Sciatic nerve (tissue), 2 donors: ENCODE results near the gene SLC27A1. TPM values are rescaled to one million over a fixed set of nuclear protein-coding genes. Genes with fewer than 3 reads are reported as not detected.
"Not testable (repeated sequence)": the region's sequence is repeated elsewhere in the genome, so short reads cannot be mapped to it uniquely, and the experiment has no call there.

ENCODE experiments used
- ATAC-seq: fragments of 200-7000 bp; cut with Tn5 transposase; one replicate; pipeline ENCODE4 v1.9.1; 2020; ENCODE audit warnings: mild to moderate bottlenecking, moderate library complexity
- DNase-seq: peaks from one replicate; pipeline ENCODE4 v3.0.0-alpha.2; 2020; ENCODE audit warnings: low spot score
- intact Hi-C: fragments of 100-400 bp; cut with DNase I; formaldehyde crosslinking; loops from one replicate; pipeline ENCODE4 v1.14.2; 2022
- total RNA-seq: library from RNA; stranded (reverse); fragmentation: NEBNext Ultra II Directional; extraction: Animal tissue kit (Norgen Biotek cat#: 25700); gene quantifications from one replicate; pipeline ENCODE4 v1.2.1, GENCODE V29; 2021
- donor health status: DM: no; HTN: no; CAD: no.
- donor health status: DM: no; HTN: no; CAD: no.

The SLC27A1 gene
- total RNA-seq, 1 donor from 2014 or later = 47.3 TPM

- intact Hi-C loops = no loop called here
- DNase-seq = no peak
- no peak for ATAC-seq
These were observed 32.9 kb downstream of the SLC27A1 start for GRCh38 chr19:17503240-17503639.

DNA sequence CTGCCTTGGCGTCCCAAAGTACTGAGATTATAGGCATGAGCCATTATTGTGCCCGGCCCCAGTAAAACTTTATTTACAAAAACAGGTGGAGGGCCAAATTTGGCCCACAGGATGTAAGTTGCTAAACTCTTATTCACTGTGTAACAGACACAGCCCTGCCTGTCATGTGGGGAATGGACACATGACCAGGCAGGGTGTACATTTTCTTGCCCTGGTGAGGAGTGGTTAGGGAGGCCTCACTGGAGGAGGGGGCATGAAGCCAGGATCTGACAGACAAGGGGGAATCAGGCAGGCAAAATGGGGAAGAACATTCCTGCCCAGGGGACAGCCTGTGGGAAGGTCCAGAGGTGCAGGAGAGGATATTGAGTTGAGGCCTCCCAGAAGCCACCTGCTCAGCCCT lies 33.7 kb downstream of the SLC27A1 start:
- intact Hi-C loops = no loop called here
- DNase-seq (no peak), ATAC-seq (no peak)

GRCh38 chr19:17504456-17504855 lies 34.1 kb downstream of the SLC27A1 start:
- ATAC-seq = no peak
- no peak for DNase-seq
- intact Hi-C loops = no loop called here

DNA sequence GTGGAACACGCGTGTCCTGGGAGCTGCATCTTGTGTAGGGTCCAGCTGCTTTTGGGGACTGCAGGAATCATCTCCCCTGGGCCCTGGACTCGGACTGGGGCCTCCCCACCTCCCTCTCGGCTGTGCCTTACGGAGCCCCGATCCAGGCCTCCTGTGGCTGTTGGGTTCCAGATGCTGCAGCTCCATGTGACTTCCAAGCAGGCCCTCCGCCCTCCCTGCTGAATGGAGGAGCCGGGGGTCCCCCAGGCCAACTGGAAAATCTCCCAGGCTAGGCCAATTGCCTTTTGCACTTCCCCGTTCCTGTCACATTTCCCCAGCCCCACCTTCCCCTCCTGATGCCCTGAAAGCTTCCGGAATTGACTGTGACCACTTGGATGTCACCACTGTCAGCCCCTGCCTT lies 34.9 kb downstream of the SLC27A1 start:
- intact Hi-C loops = no loop called here
- ATAC-seq = no peak

GRCh38 chr19:17506745-17507144 lies 36.4 kb downstream of the SLC27A1 start:
- ATAC-seq (no peak), DNase-seq (no peak)
- intact Hi-C loops = no loop called here

More for the DNA sequence above, 34.9 kb downstream of the SLC27A1 start:
- DNase-seq = no peak

DNA sequence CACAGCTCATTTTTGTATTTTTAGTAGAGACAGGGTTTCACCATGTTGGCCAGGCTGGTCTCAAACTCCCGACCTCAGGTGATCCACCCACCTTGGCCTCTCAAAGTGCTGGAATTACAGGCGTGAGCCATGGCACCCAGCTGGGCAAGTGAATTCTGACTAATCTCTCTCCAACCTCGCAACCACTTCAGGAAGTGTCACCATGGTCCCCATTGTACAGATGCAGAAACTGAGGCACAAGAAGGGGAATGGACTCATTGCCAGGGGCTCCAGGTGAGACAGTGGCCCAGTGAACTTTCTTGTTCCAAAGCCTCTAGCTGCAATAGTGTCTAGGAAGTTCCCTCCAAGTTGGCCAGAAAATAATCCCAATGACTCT lies 38.2 kb downstream of the SLC27A1 start:
- ATAC-seq, intact Hi-C loops, DNase-seq: not testable (repeated sequence)

- intact Hi-C loops = no loop called here
- DNase-seq = no peak
- ATAC-seq = no peak
These were observed 40.1 kb downstream of the SLC27A1 start for GRCh38 chr19:17510220-17510993.

- DNase-seq (peak; percentile 93), ATAC-seq (peak; percentile 84)
- intact Hi-C loops = no loop called here
These were observed 41.6 kb downstream of the SLC27A1 start for GRCh38 chr19:17511724-17512573.

GRCh38 chr19:17512574-17512939 lies 42.2 kb downstream of the SLC27A1 start:
- ATAC-seq = no peak
- intact Hi-C loops = no loop called here

GRCh38 chr19:17515408-17516149 lies 45.3 kb downstream of the SLC27A1 start:
- intact Hi-C loops = no loop called here
- no peak for ATAC-seq
- no peak for DNase-seq

More at GRCh38 chr19:17512574-17512939, 42.2 kb downstream of the SLC27A1 start:
- DNase-seq = no peak

GRCh38 chr19:17517898-17518297 lies 47.6 kb downstream of the SLC27A1 start:
- no peak for ATAC-seq
- DNase-seq = no peak
- intact Hi-C loops = no loop called here

- DNase-seq, intact Hi-C loops, ATAC-seq: not testable (repeated sequence)
These were observed 48.3 kb downstream of the SLC27A1 start for GRCh38 chr19:17518654-17519053.

GRCh38 chr19:17519967-17520366 lies 49.6 kb downstream of the SLC27A1 start:
- intact Hi-C loops = no loop called here
- no peak for DNase-seq
- ATAC-seq = no peak

DNA sequence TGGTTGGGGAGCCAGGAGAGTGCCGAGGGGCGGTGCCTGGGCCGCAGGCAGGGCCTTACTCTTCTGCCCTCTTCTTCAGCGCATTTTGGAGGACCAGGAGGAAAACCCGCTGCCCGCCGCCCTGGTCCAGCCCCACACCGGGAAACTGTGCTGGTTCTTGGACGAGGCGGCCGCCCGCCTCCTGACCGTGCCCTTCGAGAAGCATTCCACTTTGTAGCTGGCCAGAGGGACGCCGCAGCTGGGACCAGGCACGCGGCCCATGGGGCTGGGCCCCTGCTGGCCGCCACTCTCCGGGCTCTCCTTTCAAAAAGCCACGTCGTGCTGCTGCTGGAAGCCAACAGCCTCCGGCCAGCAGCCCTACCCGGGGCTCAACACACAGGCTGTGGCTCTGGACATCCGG lies 50.5 kb downstream of the SLC27A1 start:
- no peak for ATAC-seq
- no peak for DNase-seq
- intact Hi-C loops = no loop called here

DNA sequence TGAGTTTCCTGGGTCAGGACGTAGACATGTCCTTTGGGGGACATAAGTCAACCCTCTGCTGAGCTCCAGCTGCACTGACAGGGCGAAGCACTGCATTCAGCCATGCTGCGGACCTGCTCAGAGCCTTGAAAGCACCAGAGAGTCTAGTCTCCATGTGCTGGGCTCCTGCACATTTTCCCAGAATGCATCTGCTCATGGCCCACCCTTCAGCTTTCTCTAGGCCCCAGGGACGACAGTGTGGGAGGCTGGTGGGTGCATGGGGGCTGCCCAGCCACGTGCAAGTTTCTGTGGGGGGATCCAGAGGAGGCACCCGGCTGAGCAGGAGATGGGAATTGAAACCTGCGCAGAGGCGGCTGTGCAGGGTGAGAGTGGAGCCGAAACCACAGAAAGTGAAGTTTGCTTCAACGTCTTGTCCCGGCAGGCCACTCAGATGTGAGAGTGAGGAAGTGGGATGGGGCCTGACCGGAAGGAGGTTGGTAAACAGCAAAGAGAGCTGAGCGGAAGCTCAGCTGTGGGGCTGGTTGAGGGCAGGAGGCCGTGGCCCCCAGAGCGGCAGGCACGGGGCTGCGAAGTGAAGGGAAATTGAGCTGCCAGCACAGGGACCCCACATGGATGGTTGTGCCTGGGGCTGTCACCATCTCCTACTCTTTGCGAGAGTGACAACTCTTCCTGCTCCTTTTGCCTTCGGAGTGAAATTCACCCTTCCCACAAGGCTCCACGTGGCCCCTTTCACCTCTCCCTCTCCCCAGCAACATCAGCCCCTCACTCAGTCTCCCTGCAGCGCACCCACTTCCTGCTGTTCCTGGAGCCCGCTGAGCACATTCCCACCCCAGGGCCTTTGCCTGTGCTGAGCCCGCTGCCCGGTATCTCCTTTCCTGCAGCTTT lies 52.9 kb downstream of the SLC27A1 start:
- peak; percentile 75 for DNase-seq
- peak; percentile 81 for ATAC-seq
- intact Hi-C loops = no loop called here

- ATAC-seq (no peak), DNase-seq (no peak)
- intact Hi-C loops = no loop called here
These were observed 54.3 kb downstream of the SLC27A1 start for GRCh38 chr19:17524651-17525050.

- intact Hi-C loops = no loop called here
- no peak for ATAC-seq
- no peak for DNase-seq
These were observed 54.8 kb downstream of the SLC27A1 start for GRCh38 chr19:17525141-17525540.

- DNase-seq = no peak
- no peak for ATAC-seq
- intact Hi-C loops = no loop called here
These were observed 56.6 kb downstream of the SLC27A1 start for GRCh38 chr19:17526922-17527321.

GRCh38 chr19:17527326-17527725 lies 57.0 kb downstream of the SLC27A1 start:
- ATAC-seq (no peak), DNase-seq (no peak)
- intact Hi-C loops = no loop called here
